GM21619 (cell line): ENCODE results near the gene ITPR1.

Experiments
- ATAC-seq: cut with Tn5 transposase; IDR thresholded peaks from one replicate; pipeline ENCODE4 v1.9.1; 2021; ENCODE audit not compliant: unreplicated experiment

The ITPR1 gene

DNA sequence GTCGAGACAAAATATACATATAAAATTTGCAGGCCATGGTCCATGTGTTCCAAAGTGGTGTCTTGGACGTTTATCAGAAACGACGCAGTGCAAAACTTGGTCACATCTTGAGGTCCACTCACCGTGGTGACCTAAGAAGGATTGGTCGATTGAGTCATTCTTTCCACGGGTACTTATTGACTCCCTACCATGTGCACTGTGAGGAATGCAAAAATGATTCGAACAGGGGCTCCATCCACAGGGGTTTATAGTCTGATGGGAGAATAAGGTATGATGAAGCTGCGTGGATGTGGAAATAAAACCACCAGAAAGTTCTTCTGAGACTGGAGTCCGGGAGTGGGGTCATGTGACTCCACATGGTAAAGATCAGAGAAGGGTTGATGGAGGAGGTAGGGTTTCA is 185.2 kb downstream of the ITPR1 start:
- no peak for ATAC-seq

GRCh38 chr3:4680227-4680691 is 187.1 kb downstream of the ITPR1 start:
- ATAC-seq = no peak

GRCh38 chr3:4680871-4681300 is 187.7 kb downstream of the ITPR1 start:
- ATAC-seq = no peak

DNA sequence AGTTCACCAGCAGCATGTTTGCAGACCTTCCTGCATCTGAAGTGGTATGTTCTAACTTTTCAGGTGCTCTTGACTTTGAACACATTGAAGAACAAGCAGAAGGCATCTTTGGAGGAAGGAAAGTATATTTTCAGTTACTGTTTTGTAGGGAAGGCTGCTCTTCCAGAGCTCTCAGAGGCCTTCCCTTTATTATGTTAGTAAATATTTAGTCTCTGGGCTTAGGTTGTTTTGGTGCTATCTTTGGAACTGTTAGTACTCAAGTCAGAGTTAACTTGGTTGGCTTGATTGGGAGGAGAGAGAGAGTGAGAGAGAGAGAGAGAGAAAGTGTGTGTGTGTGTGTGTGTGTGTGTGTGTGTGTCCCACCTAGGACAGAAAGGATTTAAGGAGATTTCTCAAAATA is 188.2 kb downstream of the ITPR1 start:
- ATAC-seq = no peak

DNA sequence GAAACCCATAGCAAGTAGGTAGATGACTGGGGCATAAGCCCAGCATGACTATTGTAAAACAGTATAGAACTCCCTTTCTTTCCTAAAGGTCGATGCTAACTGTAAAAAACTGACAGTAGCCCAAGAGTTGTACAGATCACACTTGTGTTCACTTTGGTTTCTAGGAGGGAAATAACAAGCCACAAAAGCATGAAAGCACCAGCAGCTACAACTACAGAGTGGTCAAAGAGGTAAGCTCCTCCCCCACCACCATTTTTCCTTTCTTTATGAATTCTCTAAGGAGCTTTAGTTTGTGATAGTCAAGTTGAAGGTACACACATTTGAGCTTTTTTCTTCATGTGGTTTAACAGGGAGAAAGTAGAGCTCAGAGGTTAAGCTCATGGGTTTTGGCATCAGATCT is 191.0 kb downstream of the ITPR1 start:
- ATAC-seq = no peak

GRCh38 chr3:4684976-4685375 is 191.8 kb downstream of the ITPR1 start:
- ATAC-seq = no peak

DNA sequence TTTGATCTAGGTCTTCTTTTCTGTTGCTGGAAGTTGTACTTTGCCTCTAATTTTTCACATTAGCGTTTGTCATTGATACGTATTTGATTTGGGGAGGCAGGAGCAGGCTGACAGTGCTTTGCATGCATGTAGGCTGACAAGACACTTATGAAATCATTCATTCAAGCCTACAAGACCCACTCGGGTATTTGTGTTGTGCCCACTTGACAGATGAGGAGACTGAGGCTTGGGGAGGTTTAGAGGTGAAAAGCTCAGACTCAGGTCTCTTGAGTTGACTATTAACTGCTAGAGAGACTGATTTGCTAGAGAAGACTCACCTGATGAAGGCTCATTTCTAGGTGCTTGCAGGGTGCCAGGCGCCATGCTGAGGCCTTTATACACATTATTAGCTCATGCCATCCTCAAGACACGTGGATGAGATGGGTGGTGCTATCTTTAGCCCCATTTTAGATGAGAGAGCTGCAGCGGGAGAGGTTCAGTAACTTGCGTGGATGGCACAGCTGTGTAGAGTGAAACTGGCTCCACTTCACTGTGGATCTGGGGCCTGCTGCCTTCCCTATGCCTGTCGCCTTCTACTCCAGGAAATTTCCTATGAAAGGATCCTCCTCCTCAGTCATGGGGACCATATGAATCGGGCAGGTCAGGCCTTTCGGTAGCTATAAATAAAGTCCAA is 192.7 kb downstream of the ITPR1 start:
- no peak for ATAC-seq

DNA sequence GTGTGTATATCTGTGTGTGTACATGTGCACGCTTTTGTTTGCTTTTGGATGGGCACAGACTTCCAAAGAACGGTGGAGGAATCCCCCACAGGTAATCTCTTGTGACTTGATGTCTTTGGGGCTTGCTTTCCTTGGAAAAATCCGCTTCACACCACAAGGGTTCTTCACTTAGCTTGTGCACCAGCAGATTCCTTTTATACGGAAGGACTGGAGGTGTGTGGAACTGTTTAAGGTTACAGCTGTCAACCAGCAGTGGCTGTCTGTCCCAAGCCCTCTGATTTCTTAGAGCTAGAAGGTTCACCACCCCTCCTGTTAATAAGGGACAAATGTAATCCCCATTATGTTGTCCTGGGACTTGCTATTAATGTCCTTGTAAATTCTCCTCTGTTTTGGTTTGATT is 193.5 kb downstream of the ITPR1 start:
- no peak for ATAC-seq

DNA sequence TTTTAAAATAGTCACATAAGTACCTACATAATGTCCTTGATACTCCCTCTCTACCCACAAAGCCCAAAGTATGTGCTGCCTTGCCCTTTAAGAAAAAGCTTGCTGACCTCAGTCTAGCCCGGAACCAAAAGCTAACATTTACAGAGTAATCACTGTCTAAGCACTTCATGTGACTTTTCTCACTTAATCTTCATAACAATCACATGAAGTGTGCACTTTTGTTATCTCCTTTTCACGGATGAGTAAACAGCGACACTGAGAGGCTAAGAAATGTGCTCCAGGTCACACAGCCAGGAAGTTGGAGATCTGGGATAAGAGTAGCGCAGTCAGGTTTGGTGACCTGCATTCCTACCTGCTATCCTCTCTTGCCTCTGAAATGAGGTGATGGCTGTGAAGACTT is 194.0 kb downstream of the ITPR1 start:
- ATAC-seq = no peak

DNA sequence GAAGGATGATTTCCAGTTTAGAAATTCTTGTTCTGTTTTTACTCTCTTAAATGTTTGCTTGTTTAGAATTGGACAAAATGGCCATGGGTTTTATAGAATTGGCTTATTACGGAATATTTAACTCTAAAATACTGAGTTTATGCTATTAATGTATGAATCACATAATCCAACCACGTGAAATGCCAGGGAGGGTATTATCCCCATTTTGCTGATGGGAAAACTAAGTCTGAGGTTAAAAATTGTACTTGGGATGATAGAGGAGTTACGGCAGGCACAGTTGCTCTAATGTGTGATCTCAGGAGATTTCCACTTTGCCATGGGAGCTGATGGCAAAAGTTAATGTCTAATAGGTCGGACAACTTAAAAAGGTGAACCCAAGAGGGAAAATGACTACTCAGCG is 194.4 kb downstream of the ITPR1 start:
- no peak for ATAC-seq

- no peak for ATAC-seq
These were observed 195.3 kb downstream of the ITPR1 start for GRCh38 chr3:4688411-4688810.

GRCh38 chr3:4689021-4689420 is 195.9 kb downstream of the ITPR1 start:
- no peak for ATAC-seq

GRCh38 chr3:4690277-4690676 is 197.1 kb downstream of the ITPR1 start:
- ATAC-seq = no peak

- peak; percentile 78 for ATAC-seq
These were observed 200.5 kb downstream of the ITPR1 start for GRCh38 chr3:4693620-4694019.

- ATAC-seq = no peak
These were observed 202.7 kb downstream of the ITPR1 start for GRCh38 chr3:4695846-4696245.

DNA sequence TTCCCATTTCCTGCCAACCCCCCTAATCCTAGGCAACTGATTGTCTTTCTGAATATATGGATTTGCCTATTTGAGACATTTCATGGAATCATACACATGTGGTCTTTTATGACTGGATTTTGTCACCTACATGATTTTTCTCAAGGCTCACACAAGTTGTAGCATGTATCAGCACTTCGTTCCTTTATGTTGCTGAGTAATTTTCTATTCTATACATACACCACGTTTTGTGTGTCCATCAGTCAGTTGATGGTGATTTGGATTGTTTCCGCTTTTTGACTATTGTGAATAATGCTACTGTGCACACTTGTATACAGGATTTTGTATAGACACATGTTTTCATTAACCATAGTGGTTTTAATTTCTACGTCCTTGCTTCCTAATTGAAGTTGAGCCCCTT is 203.1 kb downstream of the ITPR1 start:
- ATAC-seq = no peak

DNA sequence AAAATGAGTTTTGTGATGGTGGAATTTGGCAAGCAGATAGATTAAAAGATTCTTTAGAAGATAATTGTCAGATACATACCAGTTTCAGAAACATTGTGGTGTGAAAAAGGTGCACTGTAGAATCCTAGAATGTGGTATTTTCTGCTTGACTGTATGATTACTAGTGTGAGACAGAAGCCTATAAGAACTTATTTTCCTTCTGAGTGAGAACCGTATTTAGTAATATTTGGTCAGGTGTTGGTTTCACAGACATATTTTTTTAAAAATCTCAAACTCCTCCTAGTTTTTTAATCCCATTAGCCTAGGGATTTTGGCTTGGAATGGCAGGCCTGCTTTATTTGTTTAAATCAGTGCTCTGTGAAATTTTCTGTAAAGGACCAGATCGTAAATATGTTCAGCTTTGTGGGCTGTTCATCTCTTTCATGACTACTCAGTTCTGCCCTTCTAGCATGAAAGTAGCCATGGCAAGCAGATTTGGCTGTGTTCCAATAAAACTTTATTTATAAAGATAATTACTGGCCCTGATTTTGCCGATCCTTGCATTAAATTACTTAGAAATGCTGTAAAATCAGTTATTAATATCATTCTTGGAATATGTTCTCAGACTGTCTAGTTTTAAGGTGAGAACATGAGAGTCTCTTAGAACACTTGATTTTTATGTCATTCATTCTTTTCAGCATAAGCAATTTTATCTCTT is 205.1 kb downstream of the ITPR1 start:
- ATAC-seq = no peak

DNA sequence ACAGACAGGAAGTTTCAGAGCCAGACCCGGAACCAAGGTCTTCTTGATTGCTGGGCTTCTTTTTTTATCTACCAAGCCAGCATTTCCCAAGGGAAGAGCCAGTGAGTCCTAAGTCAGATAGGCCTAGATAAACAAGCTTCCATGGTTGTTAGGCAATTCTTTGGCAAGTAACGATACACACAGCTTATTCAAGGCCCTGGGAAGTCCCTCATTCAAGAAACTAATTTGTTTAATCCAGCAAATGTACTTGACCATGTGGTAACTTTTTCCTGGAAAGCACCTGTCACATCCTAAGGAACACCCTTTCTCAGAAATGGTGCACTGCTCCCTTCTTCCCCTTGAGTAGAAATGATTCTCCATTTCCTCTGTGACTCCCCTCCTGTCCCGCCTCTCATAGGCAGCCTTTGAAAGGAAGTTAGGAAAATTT is 209.9 kb downstream of the ITPR1 start:
- no peak for ATAC-seq

- no peak for ATAC-seq
These were observed 211.4 kb downstream of the ITPR1 start for GRCh38 chr3:4704552-4704951.

DNA sequence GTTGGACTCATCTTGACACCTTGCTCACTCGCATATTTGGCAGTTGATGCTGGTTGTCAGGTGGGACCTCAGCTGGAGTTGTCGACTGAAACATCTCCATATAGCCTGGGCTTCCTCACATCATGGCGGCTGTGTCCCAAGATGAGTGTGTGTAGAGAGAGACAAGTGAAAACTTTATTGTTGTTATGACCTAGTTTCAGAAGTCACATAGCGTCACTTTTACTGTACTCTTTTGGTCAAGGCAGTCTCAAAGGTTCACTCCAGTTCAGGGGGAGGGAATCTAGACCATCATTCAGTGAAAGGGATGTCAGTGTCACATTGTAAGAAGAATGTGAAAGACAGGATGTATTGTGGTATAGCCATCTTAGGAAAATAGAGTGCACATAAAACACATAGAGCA is 214.2 kb downstream of the ITPR1 start:
- ATAC-seq = no peak

DNA sequence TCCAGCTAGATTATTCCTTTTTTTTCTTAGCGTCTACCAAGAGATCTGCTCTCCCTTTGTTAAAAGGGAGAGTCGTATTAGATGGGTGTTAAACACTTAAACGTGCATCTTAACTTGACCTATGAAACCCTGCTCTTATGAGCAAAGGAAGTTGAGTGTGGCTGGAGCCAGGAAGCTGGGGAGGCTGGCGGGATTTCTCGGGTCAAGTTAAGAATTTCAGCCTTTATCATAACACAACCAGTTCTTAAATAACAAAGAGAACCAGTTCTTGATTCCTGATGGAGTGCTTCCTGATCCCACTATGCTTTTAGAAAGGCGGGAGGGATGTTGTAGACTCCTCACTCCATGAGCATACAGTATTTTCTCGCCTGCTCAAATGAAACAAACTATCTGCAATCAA is 215.1 kb downstream of the ITPR1 start:
- ATAC-seq = no peak

GRCh38 chr3:4709341-4709740 is 216.2 kb downstream of the ITPR1 start:
- ATAC-seq = no peak

DNA sequence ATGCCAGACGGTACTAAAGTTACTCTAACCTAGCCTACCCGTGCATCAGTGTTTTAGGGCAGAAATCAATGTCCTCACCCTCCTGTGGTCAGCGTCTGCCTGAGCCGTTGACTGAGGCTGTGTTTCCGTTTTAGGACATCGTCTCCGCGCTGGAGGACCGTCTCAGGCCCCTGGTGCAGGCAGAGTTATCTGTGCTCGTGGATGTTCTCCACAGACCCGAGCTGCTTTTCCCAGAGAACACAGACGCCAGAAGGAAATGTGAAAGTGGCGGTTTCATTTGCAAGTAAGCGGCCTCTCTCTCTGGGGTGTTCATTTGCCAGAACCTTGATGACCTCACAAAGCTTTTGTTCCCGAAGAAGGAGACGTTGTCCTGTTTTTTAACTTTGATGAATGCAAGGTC is 217.0 kb downstream of the ITPR1 start:
- no peak for ATAC-seq
